ENCODE measurements around the gene CYP46A1.

CYP46A1 gene

GRCh38 chr14:99716091-99716849 lies 32.2 kb downstream of the CYP46A1 start:
- no peak for DNase-seq (ENCODE audit: low spot score)

GRCh38 chr14:99716850-99717681 lies 33.0 kb downstream of the CYP46A1 start:
- DNase-seq (ENCODE audit: low spot score) = no peak

- DNase-seq (ENCODE audit: low spot score) = no peak
Observed at GRCh38 chr14:99717682-99718013, 33.5 kb downstream of the CYP46A1 start.

- DNase-seq (ENCODE audit: low spot score) = no peak
Observed at GRCh38 chr14:99718031-99718810, 34.1 kb downstream of the CYP46A1 start.

GRCh38 chr14:99718811-99719192 lies 34.7 kb downstream of the CYP46A1 start:
- no peak for DNase-seq (ENCODE audit: low spot score)

GRCh38 chr14:99720941-99721791 lies 37.1 kb downstream of the CYP46A1 start:
- DNase-seq (ENCODE audit: low spot score) = no peak

GRCh38 chr14:99721792-99722516 lies 37.9 kb downstream of the CYP46A1 start:
- no peak for DNase-seq (ENCODE audit: low spot score)

- no peak for DNase-seq (ENCODE audit: low spot score)
Observed at GRCh38 chr14:99722741-99723140, 38.6 kb downstream of the CYP46A1 start.

- no peak for DNase-seq (ENCODE audit: low spot score)
Observed at GRCh38 chr14:99724196-99724891, 40.2 kb downstream of the CYP46A1 start.

- no peak for DNase-seq (ENCODE audit: low spot score)
Observed at GRCh38 chr14:99724939-99725773, 41.1 kb downstream of the CYP46A1 start.

- no peak for DNase-seq (ENCODE audit: low spot score)
Observed at GRCh38 chr14:99725774-99726537, 41.9 kb downstream of the CYP46A1 start.

- DNase-seq (ENCODE audit: low spot score) = no peak
Observed at GRCh38 chr14:99726538-99727095, 42.5 kb downstream of the CYP46A1 start.

- DNase-seq (ENCODE audit: low spot score) = no peak
Observed at GRCh38 chr14:99727096-99727870, 43.2 kb downstream of the CYP46A1 start.

- DNase-seq (ENCODE audit: low spot score) = no peak
Observed at GRCh38 chr14:99728231-99728920, 44.3 kb downstream of the CYP46A1 start.

GRCh38 chr14:99728981-99729451 lies 44.9 kb downstream of the CYP46A1 start:
- DNase-seq (ENCODE audit: low spot score) = no peak

- no peak for DNase-seq (ENCODE audit: low spot score)
Observed at GRCh38 chr14:99729991-99730875, 46.1 kb downstream of the CYP46A1 start.
